Ascending aorta (tissue), 2 donors: Measurements from ENCODE around the gene SERPINE3. TPM values are rescaled to one million over a fixed set of nuclear protein-coding genes. Genes with fewer than 3 reads are reported as not detected.
A peak's percentile ranks its signal among the peaks of the same experiment; 100 is the strongest.

Experiments
- DNase-seq, 2 donors: peaks; one replicate each; pipeline ENCODE4 v3.0.0-alpha.2; 2019; ENCODE audit warnings: low spot score in 2 of 2
- H3K27ac ChIP-seq, 2 donors: fragments of 200-600 bp; sonication (generic); one replicate each; pipeline ENCODE4 v1.5.1; 2016 to 2017; ENCODE audit warnings: mild to moderate bottlenecking in 1 of 2
- H3K27me3 ChIP-seq: fragments of 200-600 bp; sonication (generic); one replicate; pipeline ENCODE4 v1.5.1; 2017
- H3K36me3 ChIP-seq, 2 donors: fragments of 200-600 bp; sonication (generic); one replicate each; pipeline ENCODE4 v1.5.1; 2016
- H3K4me1 ChIP-seq, 2 donors: fragments of 200-600 bp; sonication (generic); one replicate each; pipeline ENCODE4 v1.5.1; 2016 to 2017; ENCODE audit warnings: mild to moderate bottlenecking in 1 of 2
- H3K4me3 ChIP-seq, 2 donors: fragments of 200-600 bp; sonication (generic); one replicate each; pipeline ENCODE4 v1.5.1; 2016 to 2017; ENCODE audit warnings: mild to moderate bottlenecking in 1 of 2
- H3K9me3 ChIP-seq, 2 donors: fragments of 200-600 bp; sonication (generic); one replicate each; pipeline ENCODE4 v1.5.1; 2016
- intact Hi-C: fragments of 100-400 bp; cut with DNase I; formaldehyde crosslinking; loops from one replicate; pipeline ENCODE4 v1.15.1; 2023
- total RNA-seq: library from RNA; depleted of rRNA; stranded (reverse); fragments of >200 nt; gene quantifications from one replicate; pipeline ENCODE4 v1.1.0, GENCODE V29; 2016
- TF ChIP-seq, protein P1 (sequence below), 3 experiments: fragments of 200-600 bp in 2 of 3; fragments of 450-650 bp in 1 of 3; sonication (generic) in 2 of 3; IDR thresholded peaks; one replicate each; pipeline ENCODE4 v1.5.1; 2016 to 2019; ENCODE audit warnings: antibody characterized with exemption in 3 of 3, mild to moderate bottlenecking in 1 of 3, moderate library complexity in 1 of 3

SERPINE3 gene
- total RNA-seq, 1 donor from 2014 or later = not detected

GRCh38 chr13:51396352-51396751 lies 56.9 kb downstream of the SERPINE3 start:
- TF ChIP-seq, protein P1, sequence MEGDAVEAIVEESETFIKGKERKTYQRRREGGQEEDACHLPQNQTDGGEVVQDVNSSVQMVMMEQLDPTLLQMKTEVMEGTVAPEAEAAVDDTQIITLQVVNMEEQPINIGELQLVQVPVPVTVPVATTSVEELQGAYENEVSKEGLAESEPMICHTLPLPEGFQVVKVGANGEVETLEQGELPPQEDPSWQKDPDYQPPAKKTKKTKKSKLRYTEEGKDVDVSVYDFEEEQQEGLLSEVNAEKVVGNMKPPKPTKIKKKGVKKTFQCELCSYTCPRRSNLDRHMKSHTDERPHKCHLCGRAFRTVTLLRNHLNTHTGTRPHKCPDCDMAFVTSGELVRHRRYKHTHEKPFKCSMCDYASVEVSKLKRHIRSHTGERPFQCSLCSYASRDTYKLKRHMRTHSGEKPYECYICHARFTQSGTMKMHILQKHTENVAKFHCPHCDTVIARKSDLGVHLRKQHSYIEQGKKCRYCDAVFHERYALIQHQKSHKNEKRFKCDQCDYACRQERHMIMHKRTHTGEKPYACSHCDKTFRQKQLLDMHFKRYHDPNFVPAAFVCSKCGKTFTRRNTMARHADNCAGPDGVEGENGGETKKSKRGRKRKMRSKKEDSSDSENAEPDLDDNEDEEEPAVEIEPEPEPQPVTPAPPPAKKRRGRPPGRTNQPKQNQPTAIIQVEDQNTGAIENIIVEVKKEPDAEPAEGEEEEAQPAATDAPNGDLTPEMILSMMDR (IDR thresholded peaks at IDR 0.05) = no peak
- intact Hi-C loops = loop anchor here (2.0 kb wide), 1 partner anchor 56 kb away; the partner anchor contains the start of gene INTS6
- peaks cover 0 to 10% of the 10 kb centered on the region in 2 donors for H3K4me1 ChIP-seq
- no peak overlapping the region for H3K4me3 ChIP-seq
- H3K36me3 ChIP-seq = no peaks in the 10 kb centered on the region
- H3K27ac ChIP-seq = peak overlapping the region in 1 of 2 donors; percentile 32
- no peaks in the 10 kb centered on the region for H3K27me3 ChIP-seq
- H3K9me3 ChIP-seq = no peaks in the 10 kb centered on the region
- DNase-seq = no peak

DNA sequence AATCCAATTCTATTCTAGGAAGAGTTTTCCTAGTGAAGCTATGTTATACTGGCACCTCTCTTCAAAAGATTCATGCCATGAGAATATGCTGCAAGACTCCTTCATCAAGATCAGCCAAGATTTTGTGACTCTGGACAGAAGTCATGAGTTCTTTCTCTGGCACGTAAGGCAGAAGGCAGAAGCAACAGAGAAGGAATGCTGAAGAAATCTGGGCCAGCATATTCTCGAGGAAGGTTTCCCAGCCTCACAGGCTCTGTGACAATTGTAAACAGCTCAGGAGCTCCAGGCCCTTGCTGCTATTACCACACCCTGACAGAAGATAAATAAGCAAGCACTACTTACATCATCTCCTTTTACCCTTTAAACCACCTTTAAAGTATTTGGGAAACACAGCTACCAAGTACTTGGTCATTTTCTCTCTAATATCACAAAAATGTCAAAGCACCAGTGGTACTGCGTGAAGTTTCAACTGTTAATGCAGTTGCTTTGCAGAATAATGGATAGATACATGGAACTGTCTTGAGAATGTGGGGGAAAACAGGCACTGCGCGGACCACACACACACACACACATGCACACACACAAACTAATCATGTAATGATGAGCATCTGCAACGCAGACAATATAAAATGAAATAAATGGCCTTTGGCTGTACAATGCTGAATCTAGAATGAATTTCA lies 57.9 kb downstream of the SERPINE3 start:
- Histone ChIP-seq H3K27ac (peak overlapping the region; percentile 32 to 52), H3K4me3 (no peak overlapping the region), H3K27me3 (no peaks in the 10 kb centered on the region), H3K9me3 (no peaks in the 10 kb centered on the region), H3K4me1 (peaks cover 0 to 15% of the 10 kb centered on the region in 2 donors), H3K36me3 (no peaks in the 10 kb centered on the region)
- intact Hi-C loops = loop anchor here (2.0 kb wide), 1 partner anchor 55 kb away; the partner anchor contains the start of gene INTS6
- TF ChIP-seq, protein P1 (IDR thresholded peaks at IDR 0.05) = no peak
- peak in 1 of 2 donors; percentile 64 for DNase-seq

DNA sequence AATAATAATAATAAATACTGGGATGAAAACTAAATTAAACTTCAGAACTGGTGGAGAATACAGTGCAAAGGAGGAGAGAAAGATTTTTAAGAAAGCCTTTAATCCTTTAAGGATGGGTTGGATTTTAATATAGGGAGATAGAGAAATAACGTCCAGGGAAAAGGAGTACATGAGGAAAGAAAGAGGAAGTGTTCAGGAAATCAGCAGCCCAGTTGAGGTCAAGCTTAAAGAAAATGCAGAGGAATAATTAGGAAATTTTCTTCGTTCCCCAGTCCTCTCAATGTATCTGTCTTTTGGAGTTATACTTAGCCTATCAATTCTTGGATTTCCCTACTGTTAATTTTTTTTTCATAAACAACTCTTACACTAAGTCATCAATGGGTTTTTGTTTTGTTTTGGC lies 65.7 kb downstream of the SERPINE3 start:
- H3K4me1 ChIP-seq = peaks cover 0 to 5% of the 10 kb centered on the region in 2 donors
- no peak overlapping the region for H3K4me3 ChIP-seq
- no peaks in the 10 kb centered on the region for H3K9me3 ChIP-seq
- H3K27ac ChIP-seq = no peak overlapping the region
- no peak for DNase-seq
- intact Hi-C loops = no loop called here
- TF ChIP-seq, protein P1 (IDR thresholded peaks at IDR 0.05) = no peak
- no peaks in the 10 kb centered on the region for H3K27me3 ChIP-seq
- no peaks in the 10 kb centered on the region for H3K36me3 ChIP-seq

- H3K36me3 ChIP-seq = no peaks in the 10 kb centered on the region
- H3K27ac ChIP-seq = no peak overlapping the region
- intact Hi-C loops = no loop called here
- no peak overlapping the region for H3K4me3 ChIP-seq
- no peaks in the 10 kb centered on the region for H3K9me3 ChIP-seq
- TF ChIP-seq, protein P1 (IDR thresholded peaks at IDR 0.05) = no peak
- H3K4me1 ChIP-seq = peaks cover 0 to 4% of the 10 kb centered on the region in 2 donors
- no peak for DNase-seq
- H3K27me3 ChIP-seq = no peaks in the 10 kb centered on the region
Observed at GRCh38 chr13:51412431-51412830, 72.9 kb downstream of the SERPINE3 start.

Other genes starting within 250 kb of the SERPINE3 start
- not detected for gene C13orf42, start 228.4 kb upstream of the SERPINE3 start, total RNA-seq
- 22.4 TPM for gene FAM124A, start 117.3 kb upstream of the SERPINE3 start, total RNA-seq
- gene INTS6, start 113.3 kb downstream of the SERPINE3 start, total RNA-seq = 43.5 TPM
- gene WDFY2, start 244.8 kb downstream of the SERPINE3 start, total RNA-seq = 6.1 TPM